Hepatocyte (in vitro differentiated cells): ENCODE data around the gene CITED1.

Source experiments
- EZH2 ChIP-seq: fragments of 200-600 bp; sonication (generic); IDR thresholded peaks from 2 replicates; pipeline ENCODE4 v1.6.1; 2016; ENCODE audit warnings: antibody characterized with exemption, mild to moderate bottlenecking, borderline replicate concordance
- TF ChIP-seq, protein P1 (sequence below): fragments of 200-600 bp; sonication (generic); IDR thresholded peaks from 2 replicates; pipeline ENCODE4 v1.5.1; 2016; ENCODE audit warnings: antibody characterized with exemption, mild to moderate bottlenecking; ENCODE audit not compliant: poor library complexity

DNA sequence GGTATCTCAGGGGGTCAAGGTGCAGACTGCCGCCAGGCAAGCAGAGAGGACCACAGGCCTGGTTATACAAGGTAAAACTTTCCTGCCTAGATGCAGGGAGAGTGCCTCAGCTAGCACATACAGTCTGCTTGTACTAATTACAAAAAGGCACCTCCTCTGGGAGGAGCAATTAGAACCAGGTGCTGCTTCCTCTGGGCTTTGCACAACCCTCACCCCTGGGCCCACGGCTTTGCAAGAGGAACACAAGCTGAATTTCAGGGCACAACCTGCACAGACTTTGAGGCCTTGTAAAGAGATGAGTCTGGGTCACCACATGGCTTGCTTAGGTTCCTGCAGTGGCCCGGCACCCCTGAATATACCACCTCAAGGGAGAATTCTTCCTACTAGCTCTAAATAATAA is 9.2 kb upstream of the CITED1 start:
- TF ChIP-seq, protein P1, sequence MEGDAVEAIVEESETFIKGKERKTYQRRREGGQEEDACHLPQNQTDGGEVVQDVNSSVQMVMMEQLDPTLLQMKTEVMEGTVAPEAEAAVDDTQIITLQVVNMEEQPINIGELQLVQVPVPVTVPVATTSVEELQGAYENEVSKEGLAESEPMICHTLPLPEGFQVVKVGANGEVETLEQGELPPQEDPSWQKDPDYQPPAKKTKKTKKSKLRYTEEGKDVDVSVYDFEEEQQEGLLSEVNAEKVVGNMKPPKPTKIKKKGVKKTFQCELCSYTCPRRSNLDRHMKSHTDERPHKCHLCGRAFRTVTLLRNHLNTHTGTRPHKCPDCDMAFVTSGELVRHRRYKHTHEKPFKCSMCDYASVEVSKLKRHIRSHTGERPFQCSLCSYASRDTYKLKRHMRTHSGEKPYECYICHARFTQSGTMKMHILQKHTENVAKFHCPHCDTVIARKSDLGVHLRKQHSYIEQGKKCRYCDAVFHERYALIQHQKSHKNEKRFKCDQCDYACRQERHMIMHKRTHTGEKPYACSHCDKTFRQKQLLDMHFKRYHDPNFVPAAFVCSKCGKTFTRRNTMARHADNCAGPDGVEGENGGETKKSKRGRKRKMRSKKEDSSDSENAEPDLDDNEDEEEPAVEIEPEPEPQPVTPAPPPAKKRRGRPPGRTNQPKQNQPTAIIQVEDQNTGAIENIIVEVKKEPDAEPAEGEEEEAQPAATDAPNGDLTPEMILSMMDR = no peak
- no peak for TF ChIP-seq EZH2
